Measurements from ENCODE around the gene LRRFIP2.
"Not testable (repeated sequence)": the region's sequence is repeated elsewhere in the genome, so short reads cannot be mapped to it uniquely, and the experiment has no call there.

GRCh38 chr3:37055077-37055476 is 119.3 kb downstream of the LRRFIP2 start:
- TF ChIP-seq POLR2A (IDR thresholded peaks at IDR 0.05) = not testable (repeated sequence)
- TF ChIP-seq, protein P1, sequence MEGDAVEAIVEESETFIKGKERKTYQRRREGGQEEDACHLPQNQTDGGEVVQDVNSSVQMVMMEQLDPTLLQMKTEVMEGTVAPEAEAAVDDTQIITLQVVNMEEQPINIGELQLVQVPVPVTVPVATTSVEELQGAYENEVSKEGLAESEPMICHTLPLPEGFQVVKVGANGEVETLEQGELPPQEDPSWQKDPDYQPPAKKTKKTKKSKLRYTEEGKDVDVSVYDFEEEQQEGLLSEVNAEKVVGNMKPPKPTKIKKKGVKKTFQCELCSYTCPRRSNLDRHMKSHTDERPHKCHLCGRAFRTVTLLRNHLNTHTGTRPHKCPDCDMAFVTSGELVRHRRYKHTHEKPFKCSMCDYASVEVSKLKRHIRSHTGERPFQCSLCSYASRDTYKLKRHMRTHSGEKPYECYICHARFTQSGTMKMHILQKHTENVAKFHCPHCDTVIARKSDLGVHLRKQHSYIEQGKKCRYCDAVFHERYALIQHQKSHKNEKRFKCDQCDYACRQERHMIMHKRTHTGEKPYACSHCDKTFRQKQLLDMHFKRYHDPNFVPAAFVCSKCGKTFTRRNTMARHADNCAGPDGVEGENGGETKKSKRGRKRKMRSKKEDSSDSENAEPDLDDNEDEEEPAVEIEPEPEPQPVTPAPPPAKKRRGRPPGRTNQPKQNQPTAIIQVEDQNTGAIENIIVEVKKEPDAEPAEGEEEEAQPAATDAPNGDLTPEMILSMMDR (IDR thresholded peaks at IDR 0.05 in 4 of 5, conservative IDR thresholded peaks at IDR 0.05 in 1 of 5) = not testable (repeated sequence)

Measured in gastrocnemius medialis (tissue), 4 donors.